Tibial artery (tissue), 4 donors: ENCODE results near the gene ARHGAP15.

ENCODE experiments used
- DNase-seq, 2 donors: peaks; one replicate each; pipeline ENCODE4 v3.0.0-alpha.2; 2019
- H3K27ac ChIP-seq, 2 donors: fragments of 200-600 bp; sonication (generic) in 1 of 2; 1 replicate in 1 of 2; 2 replicates in 1 of 2; pipeline ENCODE4 v1.5.1; 2018 to 2019; ENCODE audit warnings: mild to moderate bottlenecking in 1 of 2
- H3K27me3 ChIP-seq, 2 donors: fragments of 200-600 bp; sonication (generic) in 1 of 2; one replicate each; pipeline versions ENCODE4 v1.5.1 to v1.6.0; 2016 to 2019
- H3K36me3 ChIP-seq, 3 donors: fragments of 200-600 bp; sonication (generic) in 2 of 3; one replicate each; pipeline ENCODE4 v1.5.1; 2016 to 2019; ENCODE audit warnings: mild to moderate bottlenecking in 2 of 3
- H3K4me1 ChIP-seq, 4 donors: fragments of 200-600 bp; sonication (generic) in 2 of 4; 1 replicate in 3 of 4; 2 replicates in 1 of 4; pipeline ENCODE4 v1.5.1; 2016 to 2019
- H3K4me3 ChIP-seq, 2 donors: fragments of 200-600 bp; sonication (generic) in 1 of 2; 1 replicate in 1 of 2; 2 replicates in 1 of 2; pipeline ENCODE4 v1.5.1; 2018 to 2019; ENCODE audit warnings: mild to moderate bottlenecking in 2 of 2
- H3K9me3 ChIP-seq, 3 donors: fragments of 200-600 bp; sonication (generic) in 1 of 3; one replicate each; pipeline ENCODE4 v1.5.1; 2016 to 2019
- CTCF ChIP-seq, 2 experiments: fragments of 200-600 bp in 1 of 2; fragments of 450-650 bp in 1 of 2; IDR thresholded peaks; one replicate each; pipeline ENCODE4 v1.5.1; 2017 to 2019; ENCODE audit warnings: antibody characterized with exemption in 2 of 2, mild to moderate bottlenecking in 1 of 2, moderate library complexity in 1 of 2
- intact Hi-C: fragments of 100-400 bp; cut with DNase I; formaldehyde crosslinking; loops from one replicate; pipeline ENCODE4 v1.15.0; 2023; ENCODE audit warnings: low total_unique reads

ARHGAP15 gene

GRCh38 chr2:143279672-143280071, 150.5 kb downstream of the ARHGAP15 start:
- no peaks in the 10 kb centered on the region for H3K36me3 ChIP-seq
- H3K27ac ChIP-seq: no peak overlapping the region
- no peak overlapping the region for H3K4me3 ChIP-seq
- H3K9me3 ChIP-seq: no peaks in the 10 kb centered on the region
- no peaks in the 10 kb centered on the region for H3K4me1 ChIP-seq
- intact Hi-C loops: no loop called here
- H3K27me3 ChIP-seq: no peaks in the 10 kb centered on the region
- DNase-seq: no peak
- no peak for TF ChIP-seq CTCF (IDR thresholded peaks at IDR 0.05)

GRCh38 chr2:143280097-143280757, 151.0 kb downstream of the ARHGAP15 start:
- no peaks in the 10 kb centered on the region for H3K36me3 ChIP-seq
- intact Hi-C loops: no loop called here
- no peak overlapping the region for H3K27ac ChIP-seq
- no peaks in the 10 kb centered on the region for H3K9me3 ChIP-seq
- no peak for DNase-seq
- no peak for TF ChIP-seq CTCF (IDR thresholded peaks at IDR 0.05)
- no peaks in the 10 kb centered on the region for H3K27me3 ChIP-seq
- no peak overlapping the region for H3K4me3 ChIP-seq
- no peaks in the 10 kb centered on the region for H3K4me1 ChIP-seq

GRCh38 chr2:143282684-143283083, 153.5 kb downstream of the ARHGAP15 start:
- Histone ChIP-seq H3K4me3 (no peak overlapping the region), H3K27ac (no peak overlapping the region), H3K9me3 (no peaks in the 10 kb centered on the region), H3K27me3 (no peaks in the 10 kb centered on the region), H3K36me3 (no peaks in the 10 kb centered on the region), H3K4me1 (no peaks in the 10 kb centered on the region)
- intact Hi-C loops: no loop called here
- TF ChIP-seq CTCF (IDR thresholded peaks at IDR 0.05): no peak
- DNase-seq: no peak

- no peaks in the 10 kb centered on the region for H3K9me3 ChIP-seq
- TF ChIP-seq CTCF (IDR thresholded peaks at IDR 0.05): peak in 1 of 2 experiments; percentile 11
- intact Hi-C loops: no loop called here
- no peaks in the 10 kb centered on the region for H3K27me3 ChIP-seq
- DNase-seq: no peak
- H3K27ac ChIP-seq: no peak overlapping the region
- H3K36me3 ChIP-seq: no peaks in the 10 kb centered on the region
- H3K4me3 ChIP-seq: no peak overlapping the region
- no peaks in the 10 kb centered on the region for H3K4me1 ChIP-seq
Measured at GRCh38 chr2:143284087-143284675, 155.0 kb downstream of the ARHGAP15 start.

- no peak for TF ChIP-seq CTCF (IDR thresholded peaks at IDR 0.05)
- no peak for DNase-seq
- H3K4me3 ChIP-seq: no peak overlapping the region
- intact Hi-C loops: no loop called here
- no peaks in the 10 kb centered on the region for H3K36me3 ChIP-seq
- no peaks in the 10 kb centered on the region for H3K9me3 ChIP-seq
- no peaks in the 10 kb centered on the region for H3K4me1 ChIP-seq
- no peaks in the 10 kb centered on the region for H3K27me3 ChIP-seq
- no peak overlapping the region for H3K27ac ChIP-seq
Measured at GRCh38 chr2:143289025-143289424, 159.8 kb downstream of the ARHGAP15 start.
